IgD-negative memory B cell (primary cell): ENCODE results near the gene DDX20. TPM values are rescaled to one million over a fixed set of nuclear protein-coding genes. Genes with fewer than 3 reads are reported as not detected.
"Not testable (repeated sequence)": the region's sequence is repeated elsewhere in the genome, so short reads cannot be mapped to it uniquely, and the experiment has no call there.

Experiments
- H3K27ac Mint-ChIP-seq, 3 donors: one replicate each; pipeline ENCODE4 v1.8.0; 2020 to 2022; ENCODE audit warnings: mild to moderate bottlenecking in 3 of 3, mixed read lengths in 3 of 3, moderate library complexity in 1 of 3
- H3K27me3 Mint-ChIP-seq: one replicate; pipeline ENCODE4 v1.8.0; 2021; ENCODE audit warnings: mixed read lengths
- H3K36me3 Mint-ChIP-seq: one replicate; pipeline ENCODE4 v1.8.0; 2020; ENCODE audit warnings: mild to moderate bottlenecking, mixed read lengths
- H3K4me1 Mint-ChIP-seq, 3 donors: one replicate each; pipeline ENCODE4 v1.8.0; 2020 to 2022; ENCODE audit warnings: mixed read lengths in 3 of 3, mild to moderate bottlenecking in 1 of 3
- H3K4me3 Mint-ChIP-seq, 4 donors: one replicate each; pipeline ENCODE4 v1.8.0; 2020 to 2022; ENCODE audit warnings: mild to moderate bottlenecking in 4 of 4, mixed read lengths in 4 of 4, moderate library complexity in 3 of 4
- H3K9me3 Mint-ChIP-seq, 3 donors: one replicate each; pipeline ENCODE4 v1.8.0; 2020 to 2021; ENCODE audit warnings: mixed read lengths in 3 of 3, mild to moderate bottlenecking in 1 of 3
- polyA plus RNA-seq: library from polyadenylated mRNA; unstranded; fragments of 300-500 nt; fragmentation: Illumina TruSeq; gene quantifications from one replicate; pipeline ENCODE4 v1.2.3, GENCODE V29; 2021

The DDX20 gene
- polyA plus RNA-seq, 1 donor from 2014 or later = 12.2 TPM

DNA sequence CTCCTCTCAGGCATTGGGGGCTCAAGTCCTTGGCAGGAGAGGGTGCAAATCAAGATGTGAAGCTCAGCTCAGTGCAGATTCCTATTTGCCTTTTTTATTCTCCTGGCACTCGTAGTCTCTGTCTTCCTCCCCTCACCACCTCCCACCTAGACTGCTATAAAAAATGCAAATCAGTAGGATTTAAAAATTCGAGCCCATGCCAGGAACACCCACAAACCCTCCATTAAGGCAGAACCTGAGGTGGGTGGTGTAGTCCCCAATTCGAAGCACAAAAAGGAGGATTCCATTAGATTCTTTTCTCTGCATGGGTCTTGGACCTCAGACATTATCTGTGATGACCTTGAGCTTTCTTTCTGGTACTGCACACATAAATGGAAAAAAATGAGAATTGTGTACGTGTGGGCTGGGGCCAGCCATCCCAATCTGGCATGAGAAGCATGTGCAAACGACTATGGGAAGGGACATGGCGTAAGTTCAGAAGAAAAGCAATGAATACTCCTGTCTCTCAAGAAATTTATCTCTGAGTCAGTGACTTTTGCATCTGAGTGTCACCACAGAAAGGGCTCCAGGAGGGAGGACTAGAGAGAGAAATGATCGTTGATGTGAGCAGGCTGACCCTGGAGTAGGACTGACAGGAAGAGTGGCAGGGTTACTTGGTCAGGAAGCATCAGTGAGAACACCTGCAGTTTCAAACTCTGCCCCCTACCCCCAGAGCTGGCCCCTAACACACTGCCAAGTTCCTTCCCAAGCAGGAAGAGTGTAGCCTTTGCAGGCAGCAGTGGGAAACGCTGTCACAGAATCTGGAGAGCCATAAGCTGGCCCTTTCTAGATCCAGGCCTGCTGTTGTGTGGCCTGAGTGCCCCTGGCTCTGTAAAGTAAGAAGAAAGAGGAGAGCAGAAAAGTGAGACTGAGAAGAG is 18.2 kb upstream of the DDX20 start:
- peak overlapping the region in 2 of 3 donors; percentile 76 to 88 for H3K27ac Mint-ChIP-seq

DNA sequence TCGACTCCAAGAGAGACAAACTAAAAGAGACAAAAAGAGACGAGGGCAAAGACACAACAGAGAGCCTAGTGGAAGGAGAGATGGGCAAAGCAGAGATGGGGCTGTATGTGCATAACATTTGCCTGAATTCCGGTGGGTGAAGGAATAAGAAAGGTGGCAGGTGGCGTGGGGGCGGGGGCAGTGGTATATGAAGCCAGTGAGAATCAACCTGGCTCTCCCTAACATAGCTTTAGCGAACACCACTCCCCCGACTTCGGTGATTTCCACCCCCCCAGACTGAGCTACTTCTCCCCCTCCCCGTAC is 17.6 kb upstream of the DDX20 start:
- Mint-ChIP-seq H3K4me1 (peaks cover 7 to 20% (median 13%) of the 10 kb centered on the region in 3 donors), H3K27ac (peak overlapping the region in 2 of 3 donors; percentile 19 to 88), H3K27me3 (peaks cover 19% of the 10 kb centered on the region)

More for the DNA sequence above, 18.2 kb upstream of the DDX20 start:
- peak overlapping the region; percentile 90 to 99 (median 93) for H3K4me3 Mint-ChIP-seq
- no peaks in the 10 kb centered on the region for H3K9me3 Mint-ChIP-seq
- peaks cover 7 to 20% (median 15%) of the 10 kb centered on the region in 3 donors for H3K4me1 Mint-ChIP-seq
- peaks cover 19% of the 10 kb centered on the region for H3K27me3 Mint-ChIP-seq
- no peaks in the 10 kb centered on the region for H3K36me3 Mint-ChIP-seq

DNA sequence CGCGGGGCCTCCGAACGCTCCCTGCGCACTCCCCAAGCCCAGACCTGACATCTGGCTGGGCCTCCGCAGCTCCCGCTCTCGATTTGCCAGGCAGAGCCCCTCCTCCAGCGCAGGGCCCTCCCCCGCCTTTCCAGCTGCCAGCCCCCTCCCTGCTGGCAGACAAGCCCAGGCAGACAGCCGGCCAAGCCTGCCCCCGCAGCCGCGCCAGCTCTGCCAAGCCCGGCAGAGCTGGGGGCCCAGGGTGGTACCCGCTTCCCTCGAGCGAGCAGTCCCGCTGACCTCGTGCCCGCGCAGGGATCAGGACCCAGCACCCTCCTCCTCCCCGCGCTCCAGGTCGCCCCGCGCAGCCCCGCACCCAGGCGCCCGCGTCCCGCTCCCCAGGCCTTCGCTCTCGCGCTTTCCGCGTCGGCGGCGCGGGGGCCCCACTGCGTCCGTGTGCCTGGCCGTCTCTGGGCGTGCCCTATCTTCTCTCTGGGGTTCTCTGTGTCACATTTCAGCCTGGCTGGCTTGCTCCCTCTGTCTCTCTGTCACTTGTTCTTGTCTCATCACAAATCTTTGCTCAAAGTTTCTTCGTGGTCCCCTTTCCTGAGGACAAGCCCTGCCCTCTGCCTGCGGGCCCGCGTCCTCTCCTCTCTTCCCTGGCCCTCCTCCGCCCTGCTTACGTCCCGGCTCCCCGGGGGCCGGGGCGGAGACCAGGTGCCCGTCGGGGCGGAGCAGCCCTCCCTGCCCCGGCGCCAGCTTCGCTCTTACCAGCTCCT is 17.1 kb upstream of the DDX20 start:
- no peaks in the 10 kb centered on the region for H3K36me3 Mint-ChIP-seq
- H3K27me3 Mint-ChIP-seq = peaks cover 19% of the 10 kb centered on the region
- H3K27ac Mint-ChIP-seq = peak overlapping the region in 2 of 3 donors; percentile 35 to 88
- peak overlapping the region; percentile 90 to 99 (median 93) for H3K4me3 Mint-ChIP-seq
- H3K4me1 Mint-ChIP-seq = peaks cover 7 to 20% (median 12%) of the 10 kb centered on the region in 3 donors
- H3K9me3 Mint-ChIP-seq = no peaks in the 10 kb centered on the region

More for the DNA sequence above, 17.6 kb upstream of the DDX20 start:
- Mint-ChIP-seq H3K9me3 (no peaks in the 10 kb centered on the region), H3K36me3 (no peaks in the 10 kb centered on the region), H3K4me3 (peak overlapping the region; percentile 90 to 99 (median 93))

DNA sequence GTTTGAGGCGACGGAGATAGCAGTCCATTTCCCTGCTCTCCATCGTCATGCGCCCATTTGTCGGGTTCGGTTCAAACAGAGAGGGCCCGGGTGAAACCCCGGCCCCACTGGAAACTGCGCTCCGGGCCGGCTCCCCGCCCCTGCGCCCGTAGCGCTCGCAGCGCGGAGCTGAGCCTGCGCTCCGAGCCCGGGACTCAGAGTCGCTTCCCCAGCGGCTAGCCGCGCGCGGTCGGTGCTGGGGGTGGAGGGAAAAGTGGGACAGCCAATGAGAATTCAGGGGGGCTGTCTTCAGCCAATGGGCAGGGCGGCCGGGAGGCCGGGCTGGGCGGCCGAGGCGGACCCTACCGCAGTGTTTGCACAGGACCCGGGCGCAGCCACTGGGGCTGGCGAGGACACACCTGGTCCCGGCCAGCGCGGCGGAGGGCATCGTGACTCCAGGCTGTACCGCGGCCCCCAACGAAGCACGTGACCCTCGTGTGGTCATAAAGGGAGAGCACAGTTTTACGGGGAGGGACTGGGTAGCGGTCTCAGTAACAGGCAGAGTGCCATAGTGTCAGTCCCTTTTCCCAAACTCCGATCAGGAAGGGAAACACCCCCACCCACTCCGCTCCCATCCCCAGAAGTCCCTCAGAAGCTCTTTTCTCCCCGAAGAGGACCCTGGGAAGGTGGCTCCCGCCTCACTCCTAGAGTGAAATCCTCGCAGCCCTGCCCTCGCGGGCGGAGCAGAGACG is 16.3 kb upstream of the DDX20 start, which contains the start of gene INKA2:
Gene INKA2 (minus strand): TSS at position 202 of the 731 bp plus-strand sequence. CDS start 153 bp downstream, at position 49.
- H3K36me3 Mint-ChIP-seq = no peaks in the 10 kb centered on the region
- H3K4me1 Mint-ChIP-seq = peaks cover 7 to 20% (median 12%) of the 10 kb centered on the region in 3 donors
- peak within 1 kb of the TSS; percentile 46 to 88 (median 73) for H3K27ac Mint-ChIP-seq
- H3K9me3 Mint-ChIP-seq = no peaks in the 10 kb centered on the region
- peaks cover 19% of the 10 kb centered on the region for H3K27me3 Mint-ChIP-seq
- H3K4me3 Mint-ChIP-seq = peak within 1 kb of the TSS; percentile 90 to 99 (median 93)

DNA sequence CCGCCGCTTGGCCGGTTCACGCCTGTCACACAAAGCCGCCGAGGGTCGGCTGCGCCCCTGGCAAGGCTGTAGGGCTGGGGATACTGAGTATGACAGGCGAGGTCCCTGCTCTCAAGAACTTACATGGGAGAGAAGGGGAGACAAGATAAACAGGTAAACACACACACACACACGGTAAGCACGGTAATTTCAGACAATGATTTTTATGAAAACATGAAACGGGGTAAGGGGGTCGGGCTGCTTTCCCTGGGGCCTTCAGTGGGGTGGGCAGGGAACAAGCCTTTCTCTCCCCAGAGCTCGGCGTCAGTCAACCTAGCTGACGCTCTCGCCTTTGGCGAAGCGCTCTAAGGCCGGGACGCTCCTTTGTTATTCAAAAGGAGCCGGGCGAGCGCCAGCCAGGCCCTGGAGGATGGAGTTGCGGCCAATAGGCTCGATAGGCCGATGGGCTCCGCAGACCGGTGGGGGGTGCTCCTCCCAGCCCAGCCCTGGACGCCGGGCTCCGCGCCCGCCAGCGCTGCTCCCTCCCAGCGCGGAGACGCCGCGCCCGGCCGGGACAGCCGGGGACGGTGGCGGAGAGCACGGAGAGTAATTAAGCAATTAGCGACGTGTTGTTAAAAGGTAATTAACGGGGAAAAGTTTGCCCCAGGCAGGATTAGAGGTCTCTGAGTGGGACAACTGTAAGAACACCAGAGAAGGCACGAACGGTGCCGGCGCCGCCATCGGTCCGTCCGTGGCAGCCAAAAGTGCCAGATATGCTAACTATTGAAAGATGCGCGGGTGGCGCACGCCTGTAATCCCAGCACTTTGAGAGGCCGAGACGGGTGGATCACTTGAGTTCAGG is 15.6 kb upstream of the DDX20 start:
- Mint-ChIP-seq H3K4me3 (peak overlapping the region; percentile 90 to 99 (median 93)), H3K27ac (peak overlapping the region; percentile 46 to 88 (median 73)), H3K36me3 (no peaks in the 10 kb centered on the region), H3K4me1 (peaks cover 7 to 20% (median 12%) of the 10 kb centered on the region in 3 donors), H3K9me3 (no peaks in the 10 kb centered on the region), H3K27me3 (peaks cover 19% of the 10 kb centered on the region)

DNA sequence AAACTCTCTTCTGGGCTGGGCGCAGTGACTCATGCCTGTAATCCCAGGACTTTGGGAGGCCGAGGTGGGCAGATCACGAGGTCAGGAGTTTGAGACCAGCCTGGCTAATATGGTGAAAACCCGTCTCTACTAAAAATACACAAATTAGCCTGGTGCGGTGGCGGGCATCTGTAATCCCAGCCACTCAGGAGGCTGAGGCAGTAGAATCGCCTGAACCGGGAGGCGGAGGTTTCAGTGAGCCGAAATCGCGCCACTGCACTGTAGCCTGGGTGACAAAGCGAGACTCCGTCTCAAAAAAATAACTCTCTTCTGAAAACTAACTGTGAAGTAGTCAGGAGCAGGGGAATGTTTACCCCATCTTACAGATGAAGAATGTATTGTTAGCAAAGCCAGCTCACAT is 13.4 kb upstream of the DDX20 start:
- Mint-ChIP-seq H3K4me3 (peak overlapping the region in 1 of 4 donors; percentile 91), H3K27me3 (peaks cover 17% of the 10 kb centered on the region), H3K4me1 (peaks cover 9 to 19% (median 12%) of the 10 kb centered on the region in 3 donors)
- H3K36me3 Mint-ChIP-seq, H3K27ac Mint-ChIP-seq, H3K9me3 Mint-ChIP-seq: not testable (repeated sequence)

DNA sequence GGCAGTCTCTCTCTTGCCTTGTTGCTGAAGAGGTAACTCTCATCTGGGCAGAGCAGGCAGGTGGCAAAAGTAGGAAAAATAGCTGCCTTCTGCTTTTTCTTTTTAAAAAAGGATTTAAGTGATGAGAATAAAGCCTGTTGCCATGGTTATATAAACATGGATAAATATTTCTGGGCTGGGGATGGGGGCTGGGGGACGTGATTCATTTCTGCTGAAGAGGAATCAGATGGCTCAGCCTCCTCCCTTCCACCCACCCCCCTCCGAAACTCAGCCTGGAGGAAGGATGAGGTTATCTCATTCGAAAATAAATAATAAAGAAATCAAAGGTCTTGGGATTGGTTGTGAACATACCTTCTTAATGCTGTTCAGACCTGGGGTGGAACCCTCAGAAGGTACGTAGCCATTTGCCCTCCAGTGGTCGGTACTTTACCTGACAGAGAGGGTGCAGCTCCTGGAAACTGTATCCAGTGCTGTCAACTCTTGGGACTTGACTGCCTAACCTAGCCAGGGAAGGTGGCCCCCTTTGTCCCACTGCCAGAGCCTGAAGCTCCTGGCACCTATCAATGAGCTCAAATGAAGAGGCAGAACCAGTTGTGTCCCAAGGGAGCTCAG is 12.7 kb upstream of the DDX20 start:
- H3K36me3 Mint-ChIP-seq = no peaks in the 10 kb centered on the region
- no peak overlapping the region for H3K27ac Mint-ChIP-seq
- peaks cover 12% of the 10 kb centered on the region for H3K27me3 Mint-ChIP-seq
- peaks cover 7 to 11% (median 9%) of the 10 kb centered on the region in 3 donors for H3K4me1 Mint-ChIP-seq
- H3K4me3 Mint-ChIP-seq = peak overlapping the region in 1 of 4 donors; percentile 22
- no peaks in the 10 kb centered on the region for H3K9me3 Mint-ChIP-seq

DNA sequence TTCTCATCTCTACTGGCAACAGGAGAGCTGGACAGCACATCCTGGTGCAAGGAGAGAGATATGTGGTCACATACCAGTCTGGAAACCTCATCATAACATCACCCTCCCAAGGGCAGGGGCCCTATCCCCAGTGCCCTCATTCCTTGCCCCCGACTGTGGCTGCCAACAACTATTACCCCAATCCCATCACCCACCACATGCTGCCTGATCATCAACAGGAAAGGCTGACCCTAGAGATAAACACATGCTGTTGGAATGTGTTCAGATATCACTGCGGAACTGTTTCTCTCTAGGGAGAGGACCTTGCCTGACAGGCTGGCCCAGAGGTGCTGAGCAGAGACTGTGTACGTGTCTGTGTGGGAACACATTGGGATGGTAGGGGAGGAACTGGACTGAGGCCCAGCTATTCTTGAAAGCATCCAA is 12.0 kb upstream of the DDX20 start:
- Mint-ChIP-seq H3K27me3 (peaks cover 12% of the 10 kb centered on the region), H3K4me1 (peaks cover 5 to 10% (median 8%) of the 10 kb centered on the region in 3 donors), H3K9me3 (no peaks in the 10 kb centered on the region), H3K4me3 (peak overlapping the region in 1 of 4 donors; percentile 13), H3K27ac (no peak overlapping the region), H3K36me3 (no peaks in the 10 kb centered on the region)

DNA sequence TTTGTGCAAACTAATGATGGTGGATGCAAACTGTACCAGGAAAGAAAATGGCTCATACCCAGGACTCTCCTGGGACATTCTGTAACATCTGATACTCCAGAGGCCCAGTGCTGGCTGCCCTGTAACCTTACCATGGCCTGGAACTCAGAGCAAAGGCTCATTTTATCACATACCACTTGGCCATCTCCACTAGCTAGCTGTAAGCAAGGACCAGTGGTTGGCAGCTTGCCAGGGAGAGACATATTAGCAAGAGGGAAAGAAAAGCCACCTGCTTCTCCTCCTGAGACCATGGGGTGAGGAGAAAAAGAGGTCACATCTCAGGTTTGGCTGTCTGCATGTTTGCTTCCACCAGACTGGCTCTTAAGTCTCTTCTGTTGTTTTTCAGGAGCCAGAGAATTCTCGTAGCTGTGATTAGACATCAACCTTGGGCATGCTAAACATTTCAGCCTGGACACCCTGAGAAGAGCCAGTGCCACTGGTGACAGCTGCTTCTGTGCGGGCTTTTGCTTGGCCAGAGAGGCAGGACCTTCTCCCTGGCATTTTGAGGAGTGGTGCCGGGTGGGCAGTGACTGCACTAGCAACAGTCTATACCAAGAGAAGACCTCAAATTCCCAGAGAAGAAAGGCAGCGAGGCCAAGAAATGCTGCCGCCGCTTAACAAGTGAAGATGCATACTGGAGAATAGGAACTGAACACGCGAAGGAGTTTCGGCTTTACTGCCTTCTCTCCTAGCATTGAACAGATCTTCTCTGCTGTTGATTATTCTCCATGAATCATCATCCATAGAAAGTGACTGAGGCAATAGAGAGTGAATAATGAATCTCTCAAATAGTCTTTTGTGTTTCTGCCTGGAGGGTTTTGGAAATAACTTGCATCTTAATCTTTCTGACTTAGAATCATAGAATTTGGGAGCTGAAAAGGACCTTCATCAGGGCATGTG is 9.8 kb upstream of the DDX20 start:
- Mint-ChIP-seq H3K36me3 (no peaks in the 10 kb centered on the region), H3K4me1 (peaks cover 0 to 4% (median 1%) of the 10 kb centered on the region in 3 donors), H3K27ac (no peak overlapping the region), H3K4me3 (no peak overlapping the region), H3K27me3 (peaks cover 7% of the 10 kb centered on the region), H3K9me3 (no peaks in the 10 kb centered on the region)

DNA sequence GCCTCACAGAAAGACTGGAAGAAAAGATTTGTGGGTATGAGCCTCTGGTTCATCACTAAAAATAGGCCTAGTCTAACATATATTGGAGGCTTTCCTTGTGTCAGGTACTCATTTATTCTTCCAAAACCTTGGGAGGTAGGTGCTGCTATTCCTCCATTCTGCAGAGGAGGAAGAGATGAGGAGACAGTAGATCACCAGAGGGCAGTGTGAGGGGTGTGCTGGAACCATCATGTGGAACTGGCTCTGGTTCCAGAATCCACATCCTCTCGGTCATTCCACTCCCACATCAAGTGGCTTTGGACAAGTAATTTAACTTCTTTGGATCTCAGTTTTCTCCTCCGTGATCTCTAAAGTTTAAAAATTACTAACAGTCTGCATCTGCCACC is 9.1 kb upstream of the DDX20 start:
- no peak overlapping the region for H3K4me3 Mint-ChIP-seq
- peaks cover under 1% of the 10 kb centered on the region for H3K27me3 Mint-ChIP-seq
- H3K9me3 Mint-ChIP-seq = no peaks in the 10 kb centered on the region
- no peaks in the 10 kb centered on the region for H3K36me3 Mint-ChIP-seq
- H3K4me1 Mint-ChIP-seq = peaks cover 0 to 4% (median 0%) of the 10 kb centered on the region in 3 donors
- no peak overlapping the region for H3K27ac Mint-ChIP-seq

DNA sequence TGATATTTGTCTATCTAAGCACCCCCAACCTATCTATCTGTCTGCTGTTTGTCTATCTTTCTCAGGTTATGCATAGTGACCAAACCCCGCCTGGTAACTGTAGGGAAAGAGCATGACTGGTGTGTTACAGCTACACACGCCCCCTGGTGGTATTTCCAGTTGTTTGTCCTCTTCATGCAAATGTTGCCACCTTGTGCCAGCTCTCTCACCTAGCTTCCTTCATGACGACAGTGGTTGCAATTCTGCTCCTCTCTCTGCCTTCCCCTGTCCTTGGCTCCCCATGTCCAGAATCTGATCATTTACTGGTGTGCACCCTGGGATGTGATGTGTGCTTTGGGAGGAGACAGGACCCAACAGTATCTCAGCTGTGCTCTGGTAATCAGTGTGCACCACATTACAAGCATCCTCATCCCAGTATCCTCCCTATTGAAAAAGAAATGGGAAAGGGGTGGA is 8.4 kb upstream of the DDX20 start:
- Mint-ChIP-seq H3K4me3 (no peak overlapping the region), H3K4me1 (peaks cover 0 to 4% (median 0%) of the 10 kb centered on the region in 3 donors), H3K27ac (peak overlapping the region in 1 of 3 donors; percentile 74), H3K27me3 (no peaks in the 10 kb centered on the region), H3K9me3 (no peaks in the 10 kb centered on the region), H3K36me3 (no peaks in the 10 kb centered on the region)

DNA sequence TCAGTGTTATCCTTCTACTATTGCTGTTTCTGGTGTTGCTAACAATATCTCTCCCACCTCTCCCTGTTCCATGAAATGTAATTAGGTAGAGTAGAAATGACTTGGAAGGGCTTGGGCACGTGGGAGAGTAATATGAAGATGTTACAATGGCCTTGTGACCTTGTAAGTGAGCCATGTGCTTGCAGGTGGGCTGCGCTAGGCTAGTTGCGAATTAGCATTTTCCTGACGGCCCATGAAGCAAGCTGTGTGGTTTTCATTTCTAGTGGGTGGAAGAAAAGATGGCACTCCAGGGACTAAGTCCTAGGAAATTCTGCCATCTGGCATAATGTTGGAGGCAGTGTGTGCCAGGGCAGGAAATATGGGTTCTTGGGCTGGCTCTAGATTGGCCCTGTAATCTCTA is 7.8 kb upstream of the DDX20 start:
- Mint-ChIP-seq H3K4me3 (no peak overlapping the region), H3K36me3 (no peaks in the 10 kb centered on the region), H3K4me1 (peaks cover 0 to 4% (median 0%) of the 10 kb centered on the region in 3 donors), H3K9me3 (no peaks in the 10 kb centered on the region), H3K27me3 (no peaks in the 10 kb centered on the region), H3K27ac (peak overlapping the region in 1 of 3 donors; percentile 5)
